GM12891 (cell line): ENCODE results near the gene MEF2C.
A peak's percentile ranks its signal among the peaks of the same experiment; 100 is the strongest.

Experiments used
- DNase-seq: peaks from one replicate; pipeline ENCODE4 v3.0.0; 2011; ENCODE audit warnings: low spot score; ENCODE audit not compliant: insufficient read length
- FAIRE-seq: peaks from 2 replicates; lab custom pipeline; 2011; peaks lifted over from hg19 to GRCh38; lab: Jason Lieb, UNC
- PAX5 ChIP-seq: IDR thresholded peaks from 2 replicates; pipeline ENCODE4 v1.6.1; 2011; ENCODE audit warnings: low read length, moderate library complexity, mild to moderate bottlenecking; ENCODE audit not compliant: insufficient read depth, severe bottlenecking
- POLR2A ChIP-seq: IDR thresholded peaks from 2 replicates; pipeline ENCODE4 v1.6.1; 2011; ENCODE audit warnings: low read depth, low read length, control low read depth
- POLR2AphosphoS5 ChIP-seq: IDR thresholded peaks from 2 replicates; pipeline ENCODE4 v1.6.1; 2011; ENCODE audit warnings: low read depth, low read length, control low read depth
- POU2F2 ChIP-seq: IDR thresholded peaks from 2 replicates; pipeline ENCODE4 v1.6.1; 2011; ENCODE audit warnings: low read depth, mild to moderate bottlenecking, control low read depth, low read length, moderate library complexity
- SPI1 ChIP-seq: IDR thresholded peaks from 2 replicates; pipeline ENCODE4 v1.6.1; 2011; ENCODE audit warnings: low read depth, low read length, control low read depth
- TAF1 ChIP-seq: IDR thresholded peaks from 2 replicates; pipeline ENCODE4 v1.6.1; 2011; ENCODE audit warnings: low read depth, low read length, control low read depth

MEF2C gene

GRCh38 chr5:88887342-88887741, 4.4 kb upstream of the MEF2C start:
- DNase-seq (no peak), FAIRE-seq (no peak)
- TF ChIP-seq SPI1 (no peak), POLR2A (no peak), TAF1 (no peak), POU2F2 (no peak), PAX5 (no peak), POLR2AphosphoS5 (no peak)

- DNase-seq = no peak
- peak; percentile 45 for FAIRE-seq
- TF ChIP-seq TAF1 (no peak), POLR2A (no peak), POLR2AphosphoS5 (no peak), POU2F2 (no peak), SPI1 (no peak), PAX5 (no peak)
These were observed 3.9 kb upstream of the MEF2C start for GRCh38 chr5:88886746-88887341.

GRCh38 chr5:88886252-88886651, 3.3 kb upstream of the MEF2C start:
- FAIRE-seq (no peak), DNase-seq (no peak)
- no peak for TF ChIP-seq SPI1
- TF ChIP-seq TAF1 = no peak
- TF ChIP-seq PAX5 = no peak
- no peak for TF ChIP-seq POU2F2
- no peak for TF ChIP-seq POLR2AphosphoS5
- no peak for TF ChIP-seq POLR2A

GRCh38 chr5:88885002-88885401, 2.0 kb upstream of the MEF2C start:
- peak; percentile 75 for FAIRE-seq
- TF ChIP-seq POLR2A (no peak), POU2F2 (no peak), POLR2AphosphoS5 (no peak), TAF1 (no peak), PAX5 (no peak), SPI1 (no peak)
- no peak for DNase-seq

GRCh38 chr5:88884608-88884877, 1.6 kb upstream of the MEF2C start:
- DNase-seq (no peak), FAIRE-seq (peak; percentile 26)
- TF ChIP-seq TAF1 (no peak), SPI1 (no peak), POU2F2 (no peak), POLR2AphosphoS5 (no peak), POLR2A (no peak), PAX5 (no peak)

GRCh38 chr5:88883836-88884607, 1.0 kb upstream of the MEF2C start:
- TF ChIP-seq POLR2AphosphoS5 (peak; percentile 11; the same call in 1 of the 2 replicates), TAF1 (no peak), SPI1 (0 out of 2 replicates have a peak, but pooled peaks have one; percentile 19), POLR2A (peak; percentile 68)
- peak; percentile 68 for FAIRE-seq
- DNase-seq = no peak

- TF ChIP-seq TAF1 (0 out of 2 replicates have a peak, but pooled peaks have one; percentile 18), SPI1 (no peak), POLR2A (no peak)
- peak; percentile 77 for FAIRE-seq
- DNase-seq = no peak
These were observed 527 bp downstream of the MEF2C start for GRCh38 chr5:88882276-88883038.

GRCh38 chr5:88881571-88881971, 1.4 kb downstream of the MEF2C start:
- TF ChIP-seq PAX5 (no peak), POLR2AphosphoS5 (no peak), POLR2A (no peak), SPI1 (no peak), POU2F2 (no peak), TAF1 (no peak)
- no peak for FAIRE-seq
- no peak for DNase-seq

GRCh38 chr5:88880201-88880600, 2.8 kb downstream of the MEF2C start:
- TF ChIP-seq POLR2A = no peak
- no peak; the same call in 1 of the 2 replicates for TF ChIP-seq POLR2AphosphoS5
- TF ChIP-seq TAF1 = no peak
- TF ChIP-seq SPI1 = no peak
- no peak for TF ChIP-seq PAX5
- no peak for TF ChIP-seq POU2F2
- DNase-seq = no peak
- FAIRE-seq = no peak
